SU-DHL-6 (cell line): ENCODE measurements around the gene CRMP1.

Experiments
- H2AFZ ChIP-seq: fragments of 200-600 bp; sonication (generic); 2 replicates; pipeline ENCODE4 v1.6.1; 2014; ENCODE audit warnings: low read depth, mild to moderate bottlenecking, moderate library complexity, mixed read lengths, antibody characterized with exemption, low read length; ENCODE audit not compliant: severe bottlenecking
- H3F3A ChIP-seq: fragments of 200-600 bp; shearing (Covaris generic); 2 replicates; pipeline ENCODE4 v1.6.0; 2016; ENCODE audit warnings: antibody characterized with exemption, mild to moderate bottlenecking; ENCODE audit not compliant: insufficient read depth
- H3K27ac ChIP-seq: fragments of 200-600 bp; sonication (generic); 2 replicates; pipeline ENCODE4 v1.5.1; 2016; ENCODE audit warnings: low read depth, mild to moderate bottlenecking, low read length, moderate library complexity, mixed read lengths
- H3K27me3 ChIP-seq: fragments of 200-600 bp; sonication (generic), shearing (Covaris generic); 2 replicates; pipeline ENCODE4 v1.6.0; 2014; ENCODE audit warnings: mild to moderate bottlenecking, low read length
- H3K36me3 ChIP-seq: fragments of 200-600 bp; sonication (generic); 2 replicates; pipeline ENCODE4 v1.6.1; 2014; ENCODE audit warnings: mild to moderate bottlenecking, low read length, mixed read lengths
- H3K4me2 ChIP-seq: fragments of 300-600, 200-600 bp; shearing (Covaris generic), sonication (generic); 2 replicates; pipeline ENCODE4 v1.6.0; 2014; ENCODE audit warnings: low read length, low read depth, mild to moderate bottlenecking; ENCODE audit not compliant: poor library complexity, severe bottlenecking
- H3K4me3 ChIP-seq: fragments of 200-600 bp; sonication (generic); 2 replicates; pipeline ENCODE4 v1.5.1; 2014; ENCODE audit warnings: antibody characterized with exemption, low read length, mild to moderate bottlenecking, mixed read lengths; ENCODE audit not compliant: insufficient read depth, poor library complexity, severe bottlenecking
- H3K79me2 ChIP-seq: fragments of 200-600 bp; sonication (generic); 2 replicates; pipeline ENCODE4 v1.6.1; 2014; ENCODE audit warnings: mild to moderate bottlenecking, low read length, moderate library complexity; ENCODE audit not compliant: insufficient read depth
- H3K9ac ChIP-seq: fragments of 200-600 bp; sonication (generic); 2 replicates; pipeline ENCODE4 v1.7.0; 2014; ENCODE audit warnings: mild to moderate bottlenecking, low read length
- H3K9me2 ChIP-seq: fragments of 200-600 bp; sonication (generic); replicated peaks from 2 replicates; pipeline ENCODE4 v1.6.1; 2014; ENCODE audit warnings: low read length; ENCODE audit not compliant: insufficient read depth
- H3K9me3 ChIP-seq: fragments of 200-600 bp; sonication (generic); 2 replicates; pipeline ENCODE4 v1.6.1; 2014; ENCODE audit warnings: low read length, mixed read lengths; ENCODE audit not compliant: insufficient read depth
- H4K20me1 ChIP-seq: fragments of 200-600 bp; sonication (generic); 2 replicates; pipeline ENCODE4 v1.6.1; 2014; ENCODE audit warnings: low read depth, mild to moderate bottlenecking, antibody characterized with exemption, low read length, moderate library complexity, mixed read lengths
- CTCF ChIP-seq: fragments of 200-600 bp; sonication (generic); IDR thresholded peaks from one replicate; pipeline ENCODE4 v1.5.1; 2017; ENCODE audit warnings: antibody characterized with exemption, mild to moderate bottlenecking, low read length, moderate library complexity; ENCODE audit not compliant: insufficient read depth, poor library complexity, severe bottlenecking
- EZH2phosphoT487 ChIP-seq: fragments of 200-600 bp; sonication (generic), shearing (Covaris generic); conservative IDR thresholded peaks from 2 replicates; pipeline ENCODE4 v1.6.1; 2018; ENCODE audit warnings: mild to moderate bottlenecking, antibody characterized with exemption, low read length, moderate library complexity, mixed read lengths

The CRMP1 gene

GRCh38 chr4:5773271-5773555 is 119.7 kb downstream of the CRMP1 start:
- Histone ChIP-seq H3K9me2 (no peaks in the 10 kb centered on the region), H3K36me3 (no peaks in the 10 kb centered on the region), H3K4me2 (no peak overlapping the region), H2AFZ (no peak overlapping the region), H3K4me3 (no peak overlapping the region), H3K79me2 (no peaks in the 10 kb centered on the region), H3F3A (no peaks in the 10 kb centered on the region), H3K27ac (no peak overlapping the region), H4K20me1 (no peaks in the 10 kb centered on the region), H3K9ac (no peak overlapping the region), H3K9me3 (0 out of 2 replicates have a peak, but pooled peaks cover 7% of the 10 kb centered on the region), H3K27me3 (no peaks in the 10 kb centered on the region)
- no peak for TF ChIP-seq CTCF
- no peak for TF ChIP-seq EZH2phosphoT487

- H4K20me1 ChIP-seq, result no peaks in the 10 kb centered on the region
- H3K4me2 ChIP-seq, result no peak overlapping the region
- no peak for TF ChIP-seq CTCF
- TF ChIP-seq EZH2phosphoT487, result no peak
- H3K9ac ChIP-seq, result no peak overlapping the region
- no peaks in the 10 kb centered on the region for H3K27me3 ChIP-seq
- H3K9me3 ChIP-seq, result 0 out of 2 replicates have a peak, but pooled peaks cover 7% of the 10 kb centered on the region
- no peaks in the 10 kb centered on the region for H3F3A ChIP-seq
- no peak overlapping the region for H2AFZ ChIP-seq
- H3K79me2 ChIP-seq, result no peaks in the 10 kb centered on the region
- H3K4me3 ChIP-seq, result no peak overlapping the region
- H3K36me3 ChIP-seq, result no peaks in the 10 kb centered on the region
- H3K27ac ChIP-seq, result no peak overlapping the region
- no peaks in the 10 kb centered on the region for H3K9me2 ChIP-seq
These were observed 120.2 kb downstream of the CRMP1 start for GRCh38 chr4:5772528-5773270.
